Measurements from ENCODE around the gene SMG7. TPM values are rescaled to one million over a fixed set of nuclear protein-coding genes. Genes with fewer than 3 reads are reported as not detected.

Gene SMG7
- total RNA-seq, 1 donor from 2014 or later = 66.2 TPM

GRCh38 chr1:183548116-183548515, 75.8 kb downstream of the SMG7 start:
- Mint-ChIP-seq H3K27ac (ENCODE audit: unreplicated experiment) (no peak overlapping the region), H3K9me3 (ENCODE audit: unreplicated experiment) (peaks cover 2% of the 10 kb centered on the region), H3K4me1 (ENCODE audit: low read depth, unreplicated experiment) (peaks cover 52% of the 10 kb centered on the region), H3K4me3 (ENCODE audit: unreplicated experiment) (no peak overlapping the region), H3K36me3 (ENCODE audit: unreplicated experiment) (no peaks in the 10 kb centered on the region), H3K27me3 (ENCODE audit: unreplicated experiment) (peaks cover 6% of the 10 kb centered on the region)
- no peak for TF ChIP-seq CTCF (IDR thresholded peaks at IDR 0.05; ENCODE audit: partially characterized antibody, unreplicated experiment)
- DNase-seq = no peak

GRCh38 chr1:183550915-183551314, 78.6 kb downstream of the SMG7 start:
- Mint-ChIP-seq H3K27me3 (ENCODE audit: unreplicated experiment) (peaks cover 5% of the 10 kb centered on the region), H3K27ac (ENCODE audit: unreplicated experiment) (peak overlapping the region; percentile 79), H3K4me1 (ENCODE audit: low read depth, unreplicated experiment) (peaks cover 53% of the 10 kb centered on the region), H3K9me3 (ENCODE audit: unreplicated experiment) (peaks cover 9% of the 10 kb centered on the region), H3K36me3 (ENCODE audit: unreplicated experiment) (no peaks in the 10 kb centered on the region), H3K4me3 (ENCODE audit: unreplicated experiment) (peak overlapping the region; percentile 23)
- no peak for TF ChIP-seq CTCF (IDR thresholded peaks at IDR 0.05; ENCODE audit: partially characterized antibody, unreplicated experiment)
- DNase-seq = no peak

- H3K27ac Mint-ChIP-seq (ENCODE audit: unreplicated experiment) = peak overlapping the region; percentile 92
Observed at GRCh38 chr1:183551924-183552323, 79.6 kb downstream of the SMG7 start.

GRCh38 chr1:183552441-183552840, 80.1 kb downstream of the SMG7 start:
- H3K9me3 Mint-ChIP-seq (ENCODE audit: unreplicated experiment) = peaks cover 9% of the 10 kb centered on the region
- H3K36me3 Mint-ChIP-seq (ENCODE audit: unreplicated experiment) = no peaks in the 10 kb centered on the region
- no peak for TF ChIP-seq CTCF (IDR thresholded peaks at IDR 0.05; ENCODE audit: partially characterized antibody, unreplicated experiment)
- H3K27me3 Mint-ChIP-seq (ENCODE audit: unreplicated experiment) = peaks cover 5% of the 10 kb centered on the region
- DNase-seq = no peak
- H3K4me3 Mint-ChIP-seq (ENCODE audit: unreplicated experiment) = peak overlapping the region; percentile 23
- H3K4me1 Mint-ChIP-seq (ENCODE audit: low read depth, unreplicated experiment) = peaks cover 47% of the 10 kb centered on the region
- peak overlapping the region; percentile 92 for H3K27ac Mint-ChIP-seq (ENCODE audit: unreplicated experiment)

More at GRCh38 chr1:183551924-183552323, 79.6 kb downstream of the SMG7 start:
- Mint-ChIP-seq H3K9me3 (ENCODE audit: unreplicated experiment) (peaks cover 9% of the 10 kb centered on the region), H3K4me1 (ENCODE audit: low read depth, unreplicated experiment) (peaks cover 53% of the 10 kb centered on the region), H3K36me3 (ENCODE audit: unreplicated experiment) (no peaks in the 10 kb centered on the region), H3K4me3 (ENCODE audit: unreplicated experiment) (peak overlapping the region; percentile 47), H3K27me3 (ENCODE audit: unreplicated experiment) (peaks cover 5% of the 10 kb centered on the region)
- TF ChIP-seq CTCF (IDR thresholded peaks at IDR 0.05; ENCODE audit: partially characterized antibody, unreplicated experiment) = no peak
- DNase-seq = peak; percentile 63

GRCh38 chr1:183552891-183553290, 80.6 kb downstream of the SMG7 start:
- no peak for TF ChIP-seq CTCF (IDR thresholded peaks at IDR 0.05; ENCODE audit: partially characterized antibody, unreplicated experiment)
- Mint-ChIP-seq H3K9me3 (ENCODE audit: unreplicated experiment) (peaks cover 9% of the 10 kb centered on the region), H3K36me3 (ENCODE audit: unreplicated experiment) (no peaks in the 10 kb centered on the region), H3K4me1 (ENCODE audit: low read depth, unreplicated experiment) (peaks cover 43% of the 10 kb centered on the region), H3K27me3 (ENCODE audit: unreplicated experiment) (peaks cover 5% of the 10 kb centered on the region), H3K27ac (ENCODE audit: unreplicated experiment) (peak overlapping the region; percentile 92), H3K4me3 (ENCODE audit: unreplicated experiment) (peak overlapping the region; percentile 63)
- no peak for DNase-seq
